GM19328 (cell line): ENCODE results near the gene CASP7.
A peak's percentile ranks its signal among the peaks of the same experiment; 100 is the strongest.
"Not testable (repeated sequence)": the region's sequence is repeated elsewhere in the genome, so short reads cannot be mapped to it uniquely, and the experiment has no call there.

ENCODE experiments used
- ATAC-seq: cut with Tn5 transposase; IDR thresholded peaks from one replicate; pipeline ENCODE4 v1.9.1; 2021; ENCODE audit warnings: mild to moderate bottlenecking, moderate library complexity; ENCODE audit not compliant: unreplicated experiment

The CASP7 gene

DNA sequence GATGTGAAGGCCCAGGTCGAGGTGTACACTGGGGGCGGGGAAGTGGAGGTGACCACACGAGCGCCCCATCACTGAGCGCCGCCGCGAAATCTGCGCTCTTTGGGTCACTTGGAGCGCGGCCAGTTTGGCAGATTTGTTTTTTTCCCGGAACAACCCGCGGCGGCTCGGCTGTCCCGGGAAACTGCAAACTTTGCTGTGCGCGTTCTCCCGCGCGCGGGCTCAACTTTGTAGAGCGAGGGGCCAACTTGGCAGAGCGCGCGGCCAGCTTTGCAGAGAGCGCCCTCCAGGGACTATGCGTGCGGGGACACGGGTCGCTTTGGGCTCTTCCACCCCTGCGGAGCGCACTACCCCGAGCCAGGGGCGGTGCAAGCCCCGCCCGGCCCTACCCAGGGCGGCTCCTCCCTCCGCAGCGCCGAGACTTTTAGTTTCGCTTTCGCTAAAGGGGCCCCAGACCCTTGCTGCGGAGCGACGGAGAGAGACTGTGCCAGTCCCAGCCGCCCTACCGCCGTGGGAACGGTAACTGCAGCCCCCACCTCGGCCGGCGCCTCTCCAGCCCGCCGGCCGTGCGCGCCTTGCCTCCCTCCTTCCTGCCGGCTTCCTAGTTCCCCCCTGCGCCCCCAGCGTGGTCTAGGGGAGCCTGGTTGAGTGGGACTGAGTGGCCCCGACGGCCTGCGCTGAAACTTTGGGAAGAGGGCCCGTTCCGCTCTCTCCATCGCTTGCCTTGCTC is at the start of gene CASP7:
TSS of gene CASP7 (plus strand) at position 450 of the 727 bp plus-strand sequence. CDS start 17,582 bp downstream, outside the sequence.
- ATAC-seq, result peak; percentile 72

- no peak for ATAC-seq
Measured at GRCh38 chr10:113630929-113631533, 48.7 kb upstream of the CASP7 start.

DNA sequence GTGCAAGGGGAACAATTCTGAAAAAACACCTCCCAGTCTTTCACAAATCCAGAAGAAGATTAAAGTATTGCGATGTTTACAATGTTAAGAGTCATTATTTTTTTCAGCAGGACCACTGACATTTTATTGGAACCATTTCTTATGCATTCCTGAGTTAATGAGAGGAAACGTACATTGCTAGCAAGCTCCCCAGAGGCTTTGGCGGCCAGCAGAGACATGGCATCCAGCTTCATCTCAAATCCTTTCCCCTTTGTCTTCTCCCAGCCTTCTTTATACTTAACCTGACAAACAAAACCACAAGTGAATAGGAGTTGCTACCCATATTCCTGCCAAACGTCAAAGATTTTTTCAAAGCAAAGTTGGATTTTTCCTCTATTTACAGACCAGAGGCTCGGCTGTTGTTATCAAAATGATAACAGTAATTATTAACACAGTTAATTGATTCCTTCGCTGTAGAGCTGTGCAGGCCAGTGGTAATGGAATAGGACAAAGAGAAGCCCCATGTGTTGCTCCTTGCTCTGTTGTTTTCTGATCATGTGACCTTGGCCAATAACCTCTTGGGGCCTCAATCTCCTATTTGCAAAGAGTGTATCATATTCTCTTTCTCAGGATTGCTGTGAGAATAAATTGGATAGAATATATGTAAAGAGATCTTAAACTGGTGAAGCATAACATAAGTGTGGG is 47.9 kb upstream of the CASP7 start:
- ATAC-seq, result no peak

- no peak for ATAC-seq
Measured at GRCh38 chr10:113639966-113640365, 39.7 kb upstream of the CASP7 start.

DNA sequence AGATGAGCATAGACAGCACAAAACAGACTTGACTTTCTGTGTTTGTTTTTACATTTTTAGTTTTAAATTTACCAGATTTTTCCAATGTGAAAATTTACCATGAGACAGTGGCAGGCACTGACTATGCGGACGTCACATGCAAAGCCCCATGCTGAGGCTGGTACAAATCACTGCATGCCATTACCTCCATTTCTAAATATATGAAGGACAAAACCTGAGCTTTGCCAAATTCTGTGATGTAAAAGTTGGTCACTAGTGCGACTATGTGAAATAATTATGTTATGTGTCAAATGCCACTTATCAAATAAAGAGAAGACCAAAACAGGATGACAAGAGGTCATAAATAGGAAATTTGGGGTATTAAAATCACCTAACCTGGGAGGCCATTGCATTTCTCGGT is 38.0 kb upstream of the CASP7 start:
- ATAC-seq, result no peak

GRCh38 chr10:113643183-113643582 is 36.5 kb upstream of the CASP7 start:
- no peak for ATAC-seq

DNA sequence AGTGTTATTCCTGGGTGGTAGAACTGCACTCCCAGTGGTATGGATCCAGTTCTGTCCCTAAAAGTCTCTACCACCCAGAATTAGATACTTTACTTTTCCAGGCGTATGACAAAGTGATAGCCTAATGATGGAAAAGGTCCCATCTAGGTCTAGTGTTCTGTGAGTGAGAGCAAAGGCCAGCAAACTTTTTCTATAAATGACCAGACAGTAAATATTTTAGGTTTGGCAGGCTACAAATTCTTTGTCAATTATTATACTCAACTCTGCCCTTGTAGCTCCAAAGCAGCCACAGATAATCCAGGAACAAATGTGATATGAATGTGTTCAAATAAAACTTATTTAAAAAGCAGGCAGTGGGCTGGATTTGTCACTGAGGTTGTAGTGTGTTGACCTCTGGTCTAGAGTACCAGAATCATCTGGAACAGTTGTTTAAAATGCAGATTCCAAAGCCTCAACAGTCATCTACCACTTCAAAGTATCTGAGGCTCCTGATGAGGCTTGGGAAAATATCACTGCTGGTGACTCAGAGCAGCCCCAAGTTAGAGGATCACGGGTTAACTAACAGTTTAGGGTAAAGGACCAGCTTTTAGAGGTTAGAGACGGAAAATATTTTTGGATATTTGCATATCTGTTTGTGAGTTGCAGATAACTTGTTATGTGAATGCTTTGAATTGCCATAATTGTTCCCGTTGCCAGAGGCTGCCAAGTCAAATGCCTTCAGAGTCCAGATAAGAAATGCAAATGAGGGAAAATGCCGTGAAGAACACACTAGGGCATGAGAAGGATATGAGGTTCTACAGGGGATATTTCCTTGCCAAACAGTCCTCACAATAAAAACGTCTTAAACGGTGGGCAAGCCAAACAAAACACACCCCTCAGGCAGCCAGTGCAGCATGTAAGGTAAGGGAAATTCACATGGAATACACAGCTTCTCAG is 35.3 kb upstream of the CASP7 start:
- ATAC-seq, result no peak

- ATAC-seq, result no peak
Measured at GRCh38 chr10:113646336-113647201, 33.1 kb upstream of the CASP7 start.

DNA sequence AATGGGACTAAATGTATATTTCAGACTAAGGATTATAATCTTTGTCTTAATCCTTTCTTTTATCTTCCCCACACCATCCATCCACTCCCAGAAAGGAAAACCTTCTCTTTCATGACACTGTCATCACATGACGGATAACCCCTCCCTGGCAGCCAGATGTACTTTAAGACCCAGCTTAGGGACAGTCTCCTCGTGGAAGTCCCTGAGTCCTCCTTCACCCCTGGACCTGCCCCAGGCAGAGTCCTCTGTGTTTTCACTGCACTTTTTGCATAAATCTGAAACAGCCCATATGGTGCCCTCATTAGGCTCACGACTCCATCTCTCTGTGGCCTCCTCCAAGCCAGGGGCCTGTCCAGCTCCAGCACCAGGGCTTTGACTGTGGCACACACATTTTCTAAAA is 31.9 kb upstream of the CASP7 start:
- ATAC-seq, result no peak

DNA sequence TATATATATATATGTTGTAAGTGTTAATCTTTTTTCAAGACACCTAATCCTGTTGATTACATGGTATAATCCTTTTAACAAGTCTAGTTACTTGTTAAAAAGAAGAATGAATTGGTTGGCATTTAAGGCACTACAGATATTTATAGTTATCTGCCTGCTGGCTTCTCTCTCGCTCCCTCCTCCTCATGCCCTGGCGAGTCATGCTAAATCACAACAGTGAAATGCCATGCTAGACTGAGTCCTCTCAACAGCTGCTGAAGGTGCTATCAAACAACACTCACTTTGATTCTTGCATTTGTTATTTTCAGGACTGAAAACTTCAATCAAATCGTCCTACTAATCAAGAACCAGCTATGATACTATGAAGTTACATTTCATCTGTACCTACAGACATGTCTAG is 31.2 kb upstream of the CASP7 start:
- ATAC-seq, result no peak

DNA sequence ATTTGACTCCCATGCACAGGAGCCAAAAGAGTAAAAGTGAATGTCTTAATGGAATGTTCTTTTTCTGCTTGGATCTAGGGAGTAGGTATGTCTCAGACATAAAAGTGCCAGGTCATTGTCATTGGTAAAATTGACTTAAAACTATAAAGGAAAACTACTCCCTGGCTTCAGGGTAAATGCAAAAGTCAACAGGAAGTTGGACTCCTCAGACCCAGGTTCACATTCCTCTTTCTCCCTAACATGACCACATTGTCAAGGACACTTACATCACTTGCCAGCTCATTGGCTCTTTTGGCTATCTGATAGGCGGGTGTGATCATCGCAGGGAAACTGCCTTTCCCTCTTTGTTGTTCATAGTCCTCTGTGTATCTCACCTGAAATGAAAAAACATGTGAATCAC is 29.5 kb upstream of the CASP7 start:
- no peak for ATAC-seq

DNA sequence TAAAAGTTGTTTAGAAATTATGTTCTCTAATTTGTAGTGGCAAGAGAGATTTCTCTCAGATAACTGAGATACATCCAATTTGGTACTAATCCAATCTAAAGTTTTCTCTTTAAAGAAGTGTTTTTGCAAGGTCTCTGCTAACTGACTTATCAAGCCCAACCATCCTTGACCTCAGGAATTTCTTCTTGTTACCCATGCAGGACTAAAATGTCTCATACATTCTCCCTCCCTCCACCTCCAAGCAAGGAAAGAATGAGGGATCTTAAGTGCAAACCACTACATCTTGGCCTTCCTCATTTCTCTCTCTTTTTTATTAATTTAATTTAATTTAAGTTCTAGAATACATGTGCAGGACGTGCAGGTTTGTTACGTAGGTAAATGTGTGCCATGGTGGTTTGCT is 28.7 kb upstream of the CASP7 start:
- ATAC-seq, result no peak

GRCh38 chr10:113651898-113652297 is 27.8 kb upstream of the CASP7 start:
- no peak for ATAC-seq

- not testable (repeated sequence) for ATAC-seq
Measured at GRCh38 chr10:113652456-113652855, 27.3 kb upstream of the CASP7 start.

- no peak for ATAC-seq
Measured at GRCh38 chr10:113656896-113657295, 22.8 kb upstream of the CASP7 start.

GRCh38 chr10:113657544-113657943 is 22.2 kb upstream of the CASP7 start:
- ATAC-seq, result no peak

GRCh38 chr10:113661332-113661731 is 18.4 kb upstream of the CASP7 start:
- ATAC-seq, result no peak

DNA sequence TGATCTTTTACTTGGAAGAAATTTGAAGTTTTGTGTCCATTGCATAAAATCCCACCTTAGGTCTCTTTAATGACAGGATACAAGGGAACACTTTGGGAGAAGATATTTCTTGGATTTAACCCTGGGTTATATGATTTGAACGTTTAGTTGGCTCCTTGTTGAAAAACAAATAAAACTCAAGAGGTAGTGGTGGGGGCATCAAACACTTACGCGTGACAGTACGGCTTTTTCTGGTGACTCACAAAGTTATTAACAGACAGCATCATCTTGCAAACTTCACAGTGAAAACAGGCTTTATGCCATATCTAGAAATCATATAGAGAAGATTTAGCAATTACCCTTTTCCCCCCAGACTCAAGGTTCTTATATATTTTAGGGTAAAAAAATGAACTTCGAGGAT is 16.6 kb upstream of the CASP7 start:
- ATAC-seq, result no peak

- ATAC-seq, result no peak
Measured at GRCh38 chr10:113663908-113664307, 15.8 kb upstream of the CASP7 start, which contains the start of gene NRAP. NRAP (minus strand) TSS chr10:113664041; CDS start chr10:113663882, 159 bp downstream.

DNA sequence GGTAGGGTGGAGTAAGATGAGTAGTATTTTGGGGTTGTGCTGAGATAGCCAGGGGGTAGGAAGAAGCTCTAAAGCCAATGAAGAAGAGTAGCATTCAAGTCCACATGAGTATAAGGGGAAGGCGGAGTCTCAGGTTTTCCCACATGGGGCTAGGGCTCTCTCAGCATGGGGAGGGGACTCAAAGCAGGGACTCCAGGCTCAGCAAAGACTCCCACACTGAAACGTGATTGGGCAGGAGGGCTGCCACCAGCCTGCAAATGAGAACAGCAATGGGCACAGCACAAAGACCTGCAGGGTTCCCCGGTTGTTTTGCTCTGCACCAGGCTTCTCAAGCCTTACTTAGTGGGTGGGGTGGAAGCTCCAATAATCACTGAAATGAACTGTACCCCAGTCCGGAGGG is 14.4 kb upstream of the CASP7 start:
- no peak for ATAC-seq
